HG03575 (cell line): ENCODE measurements around the gene PLXNA4.

Experiments
- ATAC-seq: cut with Tn5 transposase; IDR thresholded peaks from one replicate; pipeline ENCODE4 v1.9.1; 2021; ENCODE audit not compliant: unreplicated experiment, insufficient number of reproducible peaks, low FRiP score; ENCODE audit errors: extremely low read depth

PLXNA4 gene

GRCh38 chr7:132458729-132459128 is 117.5 kb downstream of the PLXNA4 start:
- no peak for ATAC-seq

- no peak for ATAC-seq
These were observed 118.6 kb downstream of the PLXNA4 start for GRCh38 chr7:132457658-132458057.

GRCh38 chr7:132456418-132456817 is 119.9 kb downstream of the PLXNA4 start:
- ATAC-seq = no peak

- ATAC-seq = no peak
These were observed 120.9 kb downstream of the PLXNA4 start for GRCh38 chr7:132455378-132455777.

- ATAC-seq = no peak
These were observed 122.4 kb downstream of the PLXNA4 start for GRCh38 chr7:132453826-132454225.

GRCh38 chr7:132451161-132451560 is 125.1 kb downstream of the PLXNA4 start:
- no peak for ATAC-seq

- ATAC-seq = no peak
These were observed 125.6 kb downstream of the PLXNA4 start for GRCh38 chr7:132450696-132451095.

- no peak for ATAC-seq
These were observed 126.1 kb downstream of the PLXNA4 start for GRCh38 chr7:132450188-132450587.

- ATAC-seq = no peak
These were observed 129.5 kb downstream of the PLXNA4 start for GRCh38 chr7:132446666-132447278.

GRCh38 chr7:132446260-132446659 is 130.0 kb downstream of the PLXNA4 start:
- ATAC-seq = no peak

GRCh38 chr7:132443761-132444520 is 132.3 kb downstream of the PLXNA4 start:
- no peak for ATAC-seq

- no peak for ATAC-seq
These were observed 134.3 kb downstream of the PLXNA4 start for GRCh38 chr7:132441935-132442334.

- no peak for ATAC-seq
These were observed 136.1 kb downstream of the PLXNA4 start for GRCh38 chr7:132440151-132440550.

- no peak for ATAC-seq
These were observed 137.3 kb downstream of the PLXNA4 start for GRCh38 chr7:132438926-132439325.

GRCh38 chr7:132437730-132438129 is 138.5 kb downstream of the PLXNA4 start:
- no peak for ATAC-seq

GRCh38 chr7:132436121-132436520 is 140.1 kb downstream of the PLXNA4 start:
- ATAC-seq = no peak

GRCh38 chr7:132435016-132435990 is 141.0 kb downstream of the PLXNA4 start:
- ATAC-seq = no peak

- ATAC-seq = no peak
These were observed 142.2 kb downstream of the PLXNA4 start for GRCh38 chr7:132434041-132434440.

GRCh38 chr7:132433301-132433700 is 143.0 kb downstream of the PLXNA4 start:
- ATAC-seq = no peak
